Limb (tissue), 2 donors: ENCODE measurements around the gene PIPOX.

Experiments used
- DNase-seq, 2 donors: peaks; one replicate each; pipeline ENCODE4 v3.0.0-alpha.2; 2016; ENCODE audit errors: extremely low spot score in 2 of 2

PIPOX gene

DNA sequence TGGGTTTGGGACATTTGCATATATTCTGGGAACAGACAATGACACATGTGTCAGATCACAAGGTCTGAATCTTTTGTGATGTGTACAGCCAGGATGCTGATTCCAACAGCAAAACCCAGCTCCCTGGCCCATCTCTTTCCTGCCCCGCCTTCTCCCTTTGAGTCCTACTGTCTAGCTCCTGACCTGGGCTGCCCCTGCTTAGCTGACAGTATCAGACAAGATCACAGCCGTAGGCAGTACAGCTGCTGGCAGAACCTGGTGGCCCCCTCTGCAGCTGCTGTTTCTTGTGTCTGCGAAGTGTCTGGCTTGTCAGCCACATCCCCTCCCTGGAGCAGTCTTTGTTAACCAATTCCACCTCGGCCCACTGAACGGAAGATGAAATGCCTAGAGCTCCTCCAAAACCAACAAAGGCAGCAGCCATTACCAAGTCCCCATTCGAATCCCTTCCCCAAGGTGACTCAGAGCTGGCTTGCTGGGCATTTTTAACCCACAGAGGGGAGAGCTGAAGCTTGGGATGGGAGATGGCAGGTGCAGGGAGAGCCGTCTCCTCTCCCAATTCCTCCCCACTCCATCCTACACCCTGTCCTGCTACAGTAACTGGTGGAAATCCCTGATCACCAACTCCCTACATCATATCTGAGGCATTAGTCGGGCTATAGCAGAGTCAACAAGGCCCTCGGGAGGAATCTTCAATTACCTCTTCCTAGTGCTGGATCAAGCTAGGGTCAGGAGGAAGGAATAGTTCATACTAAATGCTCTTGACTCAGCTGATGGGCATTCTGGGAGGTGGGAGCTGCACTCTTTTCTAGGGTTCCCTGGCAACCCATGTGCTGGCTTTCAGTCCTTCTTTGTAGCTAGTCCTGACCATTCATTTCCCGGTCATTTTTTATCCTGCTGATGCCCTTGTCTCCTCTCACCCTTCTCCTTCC lies 5.8 kb downstream of the PIPOX start:
- DNase-seq, result peak in 1 of 2 donors; percentile 68

DNA sequence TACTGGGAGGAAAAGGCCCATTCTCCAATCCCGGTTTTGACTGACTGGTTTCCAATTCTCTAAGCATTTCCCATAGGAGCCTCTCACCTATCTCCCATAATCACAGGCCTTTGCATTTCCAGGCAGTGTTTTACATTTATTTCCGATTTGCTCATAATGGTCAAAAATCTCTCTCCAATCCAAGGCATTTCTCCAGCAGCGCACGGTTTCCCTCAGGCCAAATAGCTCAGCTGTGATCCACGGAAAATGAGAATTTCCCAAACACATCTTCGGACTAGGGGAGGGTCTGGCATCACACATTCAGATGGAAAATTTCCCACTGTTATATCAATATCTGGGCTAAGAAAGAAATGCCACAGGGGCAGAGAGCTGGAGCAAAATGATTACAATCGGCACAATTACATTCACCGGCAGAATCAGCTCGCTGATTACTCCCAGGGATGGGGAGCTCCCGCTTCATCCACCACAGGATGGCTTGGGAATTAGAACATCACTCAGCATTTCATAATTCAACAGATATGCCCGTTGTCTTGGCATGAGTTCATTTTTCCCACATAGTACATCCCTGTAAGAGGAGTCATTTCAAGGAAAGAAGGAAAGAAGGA lies 6.7 kb downstream of the PIPOX start:
- no peak for DNase-seq

DNA sequence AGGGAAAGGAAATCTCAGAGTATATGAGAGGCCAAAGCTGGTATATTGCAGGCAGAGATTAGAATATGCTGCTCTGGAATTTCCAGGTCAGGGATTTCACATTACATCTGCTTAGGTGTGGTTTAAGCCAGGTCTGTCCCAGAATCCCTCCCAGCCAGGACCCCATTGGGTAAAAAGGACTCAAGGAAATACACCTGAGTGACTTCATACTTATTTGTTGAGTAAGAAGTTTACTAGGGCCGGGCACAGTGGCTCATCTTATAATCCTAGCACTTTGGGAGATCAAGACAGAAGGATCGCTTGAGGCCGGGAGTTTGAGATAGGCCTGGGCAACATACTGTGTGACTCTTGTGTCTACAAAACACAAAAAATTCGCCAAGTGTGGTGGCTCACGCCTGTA lies 7.2 kb downstream of the PIPOX start:
- no peak for DNase-seq

DNA sequence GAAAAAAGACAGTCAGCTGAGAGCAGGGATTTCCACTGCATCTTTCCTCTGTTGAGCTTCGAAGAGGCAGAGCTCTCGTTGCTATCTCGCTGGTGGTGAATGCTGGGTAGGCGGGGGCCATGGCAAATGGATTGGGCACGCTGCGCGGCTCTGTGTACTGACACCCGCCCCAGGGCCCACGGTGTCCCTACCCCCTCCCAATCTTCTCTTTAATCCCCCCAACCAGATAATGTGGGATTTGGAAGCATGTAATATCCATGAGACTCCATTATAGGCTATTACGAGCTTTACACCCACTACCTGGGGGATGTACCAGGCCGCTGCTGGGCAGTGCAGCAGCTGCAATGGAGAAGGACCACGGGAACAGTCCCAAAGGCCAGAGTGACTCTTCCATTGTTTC lies 8.3 kb downstream of the PIPOX start:
- no peak for DNase-seq

GRCh38 chr17:29051731-29052130 lies 8.8 kb downstream of the PIPOX start:
- DNase-seq, result no peak

DNA sequence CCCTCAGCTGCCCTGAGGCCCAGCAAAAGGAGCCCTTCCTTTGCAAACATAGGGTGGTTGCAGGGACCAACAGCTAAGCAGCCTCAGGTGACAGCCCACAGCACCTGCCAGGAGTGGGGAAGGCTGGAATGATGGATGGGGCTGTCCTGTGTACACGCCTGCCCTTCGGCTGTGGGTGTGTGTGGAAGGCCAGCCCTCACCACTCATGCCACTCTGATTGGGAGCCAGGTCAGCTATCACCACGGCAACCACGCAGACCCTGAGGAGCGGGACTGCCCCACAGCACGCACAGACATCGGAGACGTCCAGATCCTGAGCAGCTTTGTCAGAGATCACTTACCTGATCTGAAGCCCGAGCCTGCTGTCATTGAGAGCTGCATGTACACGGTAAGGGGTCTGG lies 11.9 kb downstream of the PIPOX start:
- no peak for DNase-seq

- no peak for DNase-seq
These were observed 14.4 kb downstream of the PIPOX start for GRCh38 chr17:29057361-29057760.

GRCh38 chr17:29058391-29058790 lies 15.4 kb downstream of the PIPOX start:
- no peak for DNase-seq

DNA sequence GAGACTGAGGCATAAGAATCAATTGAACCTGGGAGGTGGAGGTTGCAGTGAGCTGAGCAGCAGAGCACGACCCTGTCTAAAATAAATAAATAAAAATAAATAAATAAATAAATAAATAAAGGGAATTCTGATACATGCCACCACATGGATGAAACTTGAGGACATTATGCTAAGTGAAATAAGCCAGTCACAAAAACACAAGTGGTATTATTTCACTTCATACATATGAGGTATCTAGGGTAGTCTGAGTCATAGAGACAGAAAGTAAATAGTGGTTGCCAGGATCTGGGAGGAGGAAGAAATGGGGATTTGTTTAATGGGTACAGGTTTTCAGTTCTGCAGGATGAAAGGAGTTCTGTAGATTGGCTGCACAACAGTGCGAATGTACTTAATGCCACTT lies 16.3 kb downstream of the PIPOX start:
- DNase-seq, result no peak

DNA sequence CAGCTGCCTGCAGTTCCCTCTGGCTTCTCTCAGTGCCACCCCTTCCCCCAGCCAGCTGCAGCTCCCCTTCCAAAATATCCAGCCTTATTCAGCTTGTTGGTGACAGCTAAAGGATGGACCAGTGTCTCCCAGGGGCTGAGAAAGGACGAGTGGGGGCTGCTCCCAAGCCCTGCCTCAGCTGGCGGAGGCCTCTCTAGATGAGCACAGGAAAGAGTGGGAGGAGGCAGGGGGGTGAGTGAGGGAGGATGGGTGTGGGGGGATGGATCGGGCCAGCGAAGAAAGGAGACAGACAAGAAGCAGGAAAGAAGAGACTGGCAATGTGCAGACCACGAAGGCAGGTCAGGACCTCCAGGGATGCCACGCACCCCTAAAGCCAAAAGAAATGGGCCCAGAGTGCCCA lies 17.5 kb downstream of the PIPOX start:
- no peak for DNase-seq

DNA sequence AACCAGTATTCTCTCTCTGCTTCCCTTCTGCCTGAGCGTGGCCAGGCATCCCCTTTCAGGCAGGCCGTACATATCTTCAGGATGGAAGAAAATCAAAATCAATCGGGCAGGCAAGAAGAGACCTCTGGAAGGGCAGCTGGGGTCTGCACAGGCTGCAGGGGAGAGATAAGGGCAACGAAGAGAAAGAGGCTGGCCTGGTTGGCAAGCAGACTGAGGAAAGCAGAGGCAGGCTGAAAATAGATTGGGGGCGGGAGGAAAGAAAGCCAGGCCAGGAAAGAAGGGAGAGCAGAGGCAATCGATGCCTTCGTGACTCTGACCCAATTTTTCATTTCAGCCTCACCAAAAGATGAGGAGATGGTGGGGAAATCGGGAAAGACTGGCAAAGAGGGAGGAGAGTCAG lies 18.1 kb downstream of the PIPOX start:
- no peak for DNase-seq

DNA sequence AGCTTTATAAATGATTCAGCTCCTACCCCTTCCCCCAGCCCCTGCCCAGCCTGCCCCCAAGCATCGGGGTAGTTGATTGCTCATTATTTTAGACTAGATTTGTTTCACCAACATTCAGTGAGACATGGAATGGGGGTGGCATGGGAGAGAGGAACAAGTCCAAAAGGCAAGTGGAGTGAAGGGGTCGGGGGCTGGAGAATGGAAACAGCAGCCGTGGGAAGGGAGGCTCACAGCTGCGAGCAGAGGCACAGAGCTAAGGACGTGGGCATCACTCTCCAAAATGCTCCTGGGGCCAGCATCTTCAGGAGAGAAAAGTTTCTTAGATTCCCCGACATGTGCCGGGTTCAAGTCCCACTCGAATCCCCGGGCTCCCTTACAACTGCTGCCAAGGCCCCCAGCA lies 19.3 kb downstream of the PIPOX start:
- DNase-seq, result no peak

GRCh38 chr17:29063992-29064391 lies 21.1 kb downstream of the PIPOX start:
- no peak for DNase-seq

DNA sequence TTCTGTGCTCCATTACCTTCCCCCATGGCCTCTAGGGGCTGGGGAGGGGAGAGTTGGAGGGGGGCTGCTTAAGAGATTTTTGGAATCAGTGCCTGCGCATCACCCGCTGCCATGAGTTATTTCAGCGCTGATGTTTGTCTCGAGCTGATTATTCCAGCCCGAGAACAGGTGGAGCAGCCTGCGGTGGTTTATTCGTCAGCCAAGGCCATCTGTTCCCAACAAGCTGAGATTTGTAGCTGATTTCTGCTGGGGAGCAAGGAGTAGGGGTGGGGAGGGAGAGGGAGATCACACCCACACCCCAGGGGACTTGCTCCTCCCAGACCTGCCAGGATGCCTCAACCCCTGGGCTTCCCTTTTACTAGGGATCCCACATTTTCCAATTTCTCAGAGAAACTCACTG lies 23.1 kb downstream of the PIPOX start:
- no peak for DNase-seq

- no peak for DNase-seq
These were observed 23.7 kb downstream of the PIPOX start for GRCh38 chr17:29066606-29067005.

DNA sequence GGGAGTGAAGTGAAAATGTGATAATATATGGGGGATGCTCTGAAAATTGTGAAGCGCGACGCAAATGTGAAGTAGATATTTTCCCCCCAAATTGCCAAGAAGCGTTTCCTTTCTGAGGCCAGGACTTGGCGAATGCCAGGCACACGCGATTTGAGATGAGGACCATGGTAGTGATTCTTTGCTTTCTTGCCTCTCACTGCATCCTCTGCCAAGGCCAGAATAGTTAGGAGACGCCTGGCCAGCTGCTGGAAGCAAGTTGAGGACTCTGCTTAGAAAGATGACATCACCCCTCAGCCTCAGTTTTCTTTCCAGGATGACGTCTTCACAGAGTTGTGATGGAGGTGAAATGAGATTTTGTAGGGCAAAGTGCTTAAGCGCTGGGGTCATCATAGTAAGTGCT lies 25.9 kb downstream of the PIPOX start:
- no peak for DNase-seq

DNA sequence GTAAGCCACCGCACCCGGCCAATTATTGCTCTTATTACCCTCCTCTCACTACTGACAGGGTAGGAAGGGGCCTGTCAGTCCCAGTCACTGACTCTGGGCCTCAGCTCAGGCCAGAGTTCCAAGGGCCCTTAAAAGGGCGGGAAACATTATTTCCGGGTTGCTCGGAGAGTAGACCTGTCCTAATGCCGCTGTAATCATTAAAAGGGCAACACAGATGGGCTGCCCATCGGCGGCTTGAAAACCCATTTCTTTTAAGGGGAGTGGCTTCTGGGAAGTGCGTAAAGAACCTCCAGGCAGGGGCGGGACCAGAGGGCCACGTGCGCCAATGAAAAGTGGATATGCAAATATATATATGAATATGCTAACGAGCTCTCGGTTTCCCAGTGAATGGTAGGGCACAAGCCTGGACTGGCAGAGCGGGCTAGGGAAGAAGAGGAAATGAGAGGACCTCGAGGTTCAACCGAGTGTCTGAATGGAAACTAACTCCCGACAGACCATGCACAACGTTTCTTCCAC lies 26.6 kb downstream of the PIPOX start:
- no peak for DNase-seq

- DNase-seq, result no peak
These were observed 27.4 kb downstream of the PIPOX start for GRCh38 chr17:29070308-29070707.

DNA sequence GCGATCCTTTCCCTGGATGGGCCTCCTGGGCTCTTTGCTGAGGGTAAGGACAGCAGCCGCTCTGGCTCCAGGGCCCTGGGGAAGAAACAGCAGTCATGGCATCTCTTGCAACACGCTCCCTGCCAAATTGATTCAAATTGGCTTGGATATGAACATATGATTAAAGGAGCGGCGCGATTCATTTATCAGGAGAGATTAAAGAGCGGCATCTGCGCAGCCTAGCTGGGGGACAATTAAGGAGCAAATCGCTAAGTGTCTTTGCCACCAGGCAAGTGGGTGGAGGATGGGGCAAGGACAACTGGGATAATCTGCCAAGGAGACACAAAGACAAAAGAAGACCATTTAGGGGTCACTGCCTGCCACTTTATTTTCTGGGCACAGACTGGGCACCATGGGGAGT lies 27.8 kb downstream of the PIPOX start:
- no peak for DNase-seq

GRCh38 chr17:29071303-29071702 lies 28.4 kb downstream of the PIPOX start:
- DNase-seq, result no peak

- DNase-seq, result no peak
These were observed 30.1 kb downstream of the PIPOX start for GRCh38 chr17:29073045-29073444.

- no peak for DNase-seq
These were observed 30.6 kb downstream of the PIPOX start for GRCh38 chr17:29073520-29073919.

DNA sequence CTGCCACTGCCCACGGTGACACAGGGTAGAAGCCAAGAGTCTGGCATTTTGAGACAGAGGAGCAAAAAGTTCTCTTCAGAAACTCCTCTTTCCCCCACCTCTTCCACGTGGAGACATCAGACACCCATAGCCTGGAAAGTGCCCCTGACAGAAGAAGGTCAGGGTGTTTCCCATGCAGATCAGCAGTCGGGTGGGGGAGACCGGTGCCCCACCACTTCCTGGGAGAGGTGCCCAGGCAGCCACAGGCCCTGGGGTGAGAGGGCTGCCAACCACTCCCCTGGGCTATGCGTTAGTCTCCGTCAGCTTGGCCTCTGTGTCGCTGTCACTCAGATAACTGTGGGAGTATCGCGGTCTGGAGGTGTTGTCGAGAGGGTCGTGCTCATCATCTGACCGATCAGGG lies 31.5 kb downstream of the PIPOX start:
- DNase-seq, result no peak
